ENCODE measurements around the gene NUDT10. TPM values are rescaled to one million over a fixed set of nuclear protein-coding genes. Genes with fewer than 3 reads are reported as not detected.
"Not testable (repeated sequence)": the region's sequence is repeated elsewhere in the genome, so short reads cannot be mapped to it uniquely, and the experiment has no call there.

NUDT10 gene
- 1.9 and 2.0 TPM in 2 replicates for total RNA-seq (2014; rRNA removed; shearing (Covaris generic))
- polyA plus RNA-seq (2015; cell fraction: cytosol; rRNA removed): 1.4 and 2.7 TPM in 2 replicates
- 0.74 TPM in 1 of 2 replicates, not detected in the other for polyA plus RNA-seq (2015; cell fraction: nucleus; rRNA removed)

DNA sequence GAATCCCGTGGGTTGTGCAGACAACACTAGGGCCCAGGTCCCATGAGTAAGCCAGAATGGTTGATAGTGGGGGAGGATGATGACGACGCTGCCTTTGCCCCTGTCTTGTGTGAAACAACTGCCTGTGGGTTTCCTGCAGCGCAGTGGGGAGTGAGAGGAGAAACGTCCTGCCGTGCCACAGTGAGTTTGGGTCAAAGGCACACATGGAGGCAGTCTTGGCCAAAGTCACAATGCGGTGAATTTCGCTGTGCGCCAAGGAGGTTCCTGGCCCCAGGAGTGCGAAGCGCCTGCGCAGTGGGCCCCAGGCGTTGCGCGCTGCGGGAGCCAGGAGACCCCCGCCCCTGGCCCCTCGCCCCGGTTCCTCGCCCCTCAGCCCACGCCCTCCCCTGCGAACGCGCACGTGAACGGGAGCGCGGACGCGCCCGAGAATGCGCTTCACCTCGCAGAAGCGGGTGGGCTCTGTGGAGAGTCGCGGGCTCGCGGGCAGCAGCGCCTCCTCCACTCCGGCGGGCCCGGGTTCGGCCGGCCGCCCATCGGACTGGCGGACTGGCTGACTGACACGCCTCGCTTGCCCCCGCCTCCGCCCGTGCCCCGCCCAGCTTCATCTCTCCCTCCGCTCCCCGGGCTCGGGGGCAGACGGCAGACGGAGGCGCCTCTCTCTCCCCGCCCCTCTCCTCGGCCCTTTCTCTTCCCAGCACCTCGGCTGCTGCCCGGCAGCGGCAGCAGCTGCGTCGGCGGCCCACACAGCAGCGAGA lies at the start of gene NUDT10:
Gene NUDT10, plus strand, starts transcription at position 635 of the 755 bp plus-strand sequence. CDS start 144 bp downstream, outside the sequence.
- DNase-seq (ENCODE audit: low read depth, low spot score): peak; percentile 55
- in situ Hi-C loops (cut with HindIII; ENCODE audit: low pct_unique_long_range_greater_than_20kb, low sequenced_read_pairs): no loop called here

DNA sequence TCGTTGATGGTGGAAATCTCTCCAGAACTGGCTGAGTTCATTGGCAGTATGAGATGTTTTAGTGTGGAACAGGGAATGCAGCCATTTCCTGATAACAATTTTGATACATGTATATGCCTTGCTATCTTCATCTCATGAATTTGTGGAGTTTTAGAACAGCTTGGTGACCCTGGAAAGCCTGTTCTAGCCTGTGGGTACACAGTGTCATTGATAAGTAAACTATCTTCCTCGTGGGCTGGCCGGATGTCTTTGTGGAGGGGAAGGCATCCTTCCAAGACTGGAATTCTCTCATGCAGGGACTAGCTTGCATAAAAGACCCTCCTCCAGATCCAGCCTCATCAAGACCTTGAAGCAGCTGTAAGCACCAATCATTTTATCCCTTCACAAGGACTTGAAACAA lies 40.2 kb upstream of the NUDT10 start:
- in situ Hi-C loops (cut with HindIII; ENCODE audit: low pct_unique_long_range_greater_than_20kb, low sequenced_read_pairs): no loop called here
- no peak for DNase-seq (ENCODE audit: low read depth, low spot score)

DNA sequence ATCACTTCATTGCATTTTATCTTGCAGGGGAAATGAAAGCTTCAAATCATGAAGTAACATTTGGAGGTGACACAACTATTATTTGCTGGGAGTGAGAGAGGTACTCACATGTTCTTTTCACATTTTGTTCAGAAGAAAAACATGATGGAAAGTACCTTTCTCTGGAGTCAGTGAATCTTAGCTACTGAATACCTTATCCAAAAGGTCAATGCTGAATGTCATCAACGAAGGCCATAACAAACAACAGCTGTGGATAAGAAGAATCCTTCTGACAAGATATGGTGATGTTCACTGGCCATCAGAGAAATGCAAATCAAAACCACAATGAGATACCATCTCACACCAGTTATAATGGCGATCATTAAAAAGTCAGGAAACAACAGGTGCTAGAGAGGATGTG lies 36.5 kb upstream of the NUDT10 start:
- no peak for DNase-seq (ENCODE audit: low read depth, low spot score)
- in situ Hi-C loops (cut with HindIII; ENCODE audit: low pct_unique_long_range_greater_than_20kb, low sequenced_read_pairs): no loop called here

DNA sequence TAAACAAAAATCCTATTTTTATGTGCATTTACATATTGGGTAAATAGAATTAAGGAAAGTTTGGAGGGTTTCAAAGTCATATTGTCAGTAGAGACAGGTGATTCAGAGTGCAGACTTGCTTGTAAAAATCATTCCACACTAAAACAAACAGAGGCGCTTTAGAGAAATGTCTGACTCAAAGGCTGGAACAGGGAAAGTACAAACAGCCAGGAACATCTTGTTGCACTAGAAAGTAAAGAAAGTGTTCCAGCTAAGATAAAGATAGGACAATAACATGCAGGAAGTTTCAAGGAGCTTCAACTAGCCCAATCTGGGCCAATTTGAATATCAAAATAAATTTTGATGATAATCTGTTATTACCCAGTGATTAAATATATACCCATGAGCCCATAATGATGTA lies 16.4 kb upstream of the NUDT10 start:
- DNase-seq (ENCODE audit: low read depth, low spot score): no peak
- in situ Hi-C loops (cut with HindIII; ENCODE audit: low pct_unique_long_range_greater_than_20kb, low sequenced_read_pairs): no loop called here

DNA sequence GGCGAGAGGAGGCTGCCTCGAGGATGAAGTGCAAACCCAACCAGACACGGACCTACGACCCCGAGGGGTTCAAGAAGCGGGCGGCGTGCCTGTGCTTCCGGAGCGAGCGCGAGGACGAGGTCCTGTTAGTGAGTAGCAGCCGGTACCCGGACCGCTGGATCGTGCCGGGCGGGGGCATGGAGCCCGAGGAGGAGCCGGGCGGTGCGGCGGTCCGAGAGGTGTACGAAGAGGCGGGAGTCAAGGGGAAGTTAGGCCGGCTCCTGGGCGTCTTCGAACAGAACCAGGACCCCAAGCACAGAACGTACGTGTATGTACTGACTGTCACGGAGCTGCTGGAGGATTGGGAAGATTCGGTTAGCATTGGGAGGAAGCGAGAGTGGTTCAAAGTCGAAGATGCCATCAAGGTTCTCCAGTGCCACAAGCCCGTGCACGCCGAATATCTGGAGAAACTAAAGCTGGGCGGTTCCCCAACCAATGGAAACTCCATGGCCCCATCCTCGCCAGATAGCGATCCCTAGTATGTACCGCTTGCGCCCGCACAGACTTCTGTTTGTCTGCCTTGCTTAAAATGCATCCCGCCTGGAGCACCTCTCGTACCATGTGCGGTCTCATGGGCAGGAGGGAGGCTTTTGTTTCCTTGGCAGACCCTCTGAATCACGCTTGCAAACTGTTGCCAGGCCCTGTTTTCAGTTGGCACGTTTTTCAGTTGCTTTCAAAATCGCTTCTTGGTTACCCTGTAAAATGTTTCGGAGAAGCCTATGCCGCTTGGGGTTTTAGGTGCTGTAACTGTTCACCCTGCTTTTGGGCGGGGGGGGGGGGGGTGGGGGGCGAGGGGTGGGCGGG lies 542 bp downstream of the NUDT10 start:
- in situ Hi-C loops (cut with HindIII; ENCODE audit: low pct_unique_long_range_greater_than_20kb, low sequenced_read_pairs); DNase-seq (ENCODE audit: low read depth, low spot score): not testable (repeated sequence)

DNA sequence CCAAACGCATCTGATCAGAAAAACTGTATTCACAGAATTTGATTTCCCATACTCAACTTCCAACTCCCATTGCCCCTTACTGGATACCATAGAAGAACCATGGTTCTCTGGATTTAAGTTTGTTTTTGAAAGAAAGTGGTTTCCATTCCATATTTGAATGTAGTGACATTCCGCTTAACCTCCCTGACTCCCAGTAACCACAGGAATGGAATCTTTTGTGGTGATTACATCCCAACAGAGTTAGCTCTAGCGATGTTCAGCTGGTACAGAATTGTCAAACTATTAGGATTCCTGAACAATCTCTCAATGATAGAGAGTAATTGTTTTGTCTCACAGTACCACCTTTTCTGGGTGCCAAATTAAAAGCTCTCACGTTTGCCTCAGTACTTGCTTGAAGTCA lies 1.7 kb downstream of the NUDT10 start:
- DNase-seq (ENCODE audit: low read depth, low spot score): no peak
- in situ Hi-C loops (cut with HindIII; ENCODE audit: low pct_unique_long_range_greater_than_20kb, low sequenced_read_pairs): no loop called here

DNA sequence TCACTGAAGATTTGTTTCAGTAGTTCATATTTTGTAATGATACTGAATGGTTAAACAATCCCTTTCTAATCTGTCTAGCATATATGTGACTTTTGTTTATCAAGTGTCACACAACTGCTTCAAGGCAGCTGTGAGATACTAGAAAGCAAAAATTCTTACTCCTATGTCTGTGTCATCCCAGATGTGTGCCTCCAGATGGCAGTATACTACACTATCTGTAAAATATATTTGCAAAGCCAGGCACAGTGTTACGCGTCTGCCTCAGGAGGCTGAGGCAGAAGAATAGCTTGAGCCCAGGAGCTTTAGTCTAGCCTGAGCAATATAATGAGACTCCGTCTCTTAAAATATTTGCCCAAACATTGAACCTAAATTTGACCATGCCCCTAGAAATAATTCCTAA lies 4.0 kb downstream of the NUDT10 start:
- DNase-seq (ENCODE audit: low read depth, low spot score): peak; percentile 70
- in situ Hi-C loops (cut with HindIII; ENCODE audit: low pct_unique_long_range_greater_than_20kb, low sequenced_read_pairs): no loop called here

DNA sequence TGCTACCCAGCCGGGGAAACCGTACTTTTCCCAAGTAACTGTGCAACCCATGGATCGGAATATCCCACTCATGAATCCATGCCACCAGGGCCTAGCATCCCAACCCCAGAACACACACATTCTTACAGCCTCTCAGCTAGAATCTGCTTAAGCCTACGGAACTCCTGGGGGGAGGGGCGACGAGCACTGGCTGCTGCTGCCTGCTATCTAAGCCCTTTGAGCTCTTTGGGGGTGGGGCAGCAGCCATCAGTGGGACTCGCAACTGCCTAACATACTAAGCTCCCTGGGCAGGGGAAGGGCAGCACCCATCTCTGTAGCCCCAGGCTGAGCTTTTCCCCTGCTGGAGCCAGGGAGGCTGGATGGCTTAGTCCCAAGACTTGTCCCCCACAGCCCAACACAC lies 28.6 kb downstream of the NUDT10 start:
- in situ Hi-C loops (cut with HindIII; ENCODE audit: low pct_unique_long_range_greater_than_20kb, low sequenced_read_pairs): no loop called here
- DNase-seq (ENCODE audit: low read depth, low spot score): no peak

DNA sequence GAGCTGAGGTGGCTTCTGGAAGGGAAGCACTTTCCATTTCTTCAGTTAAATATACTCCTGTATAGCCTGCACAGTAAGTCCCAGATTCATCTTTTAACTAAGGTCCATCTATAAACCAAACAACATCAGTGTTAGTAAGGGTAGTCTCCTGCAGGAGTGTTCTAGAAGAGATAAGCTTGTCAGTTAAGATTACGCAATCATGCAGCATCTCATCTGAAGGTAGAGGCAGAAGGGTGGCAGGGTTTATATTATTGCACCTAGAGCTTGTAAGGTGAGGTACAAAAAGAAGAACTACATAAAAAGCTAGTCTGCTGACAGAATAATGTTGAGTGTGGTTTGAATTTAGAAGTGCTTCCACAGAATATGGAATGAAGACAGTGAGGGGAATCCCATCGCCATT lies 44.0 kb downstream of the NUDT10 start:
- in situ Hi-C loops (cut with HindIII; ENCODE audit: low pct_unique_long_range_greater_than_20kb, low sequenced_read_pairs): no loop called here
- DNase-seq (ENCODE audit: low read depth, low spot score): no peak

Other genes with a start within 250 kb of the NUDT10 start
- gene NUDT11, start 163.8 kb downstream of the NUDT10 start, total RNA-seq (2014; rRNA removed; shearing (Covaris generic)): 9.3 and 9.6 TPM in 2 replicates